BJ (cell line): ENCODE results near the gene POU4F1. TPM values are rescaled to one million over a fixed set of nuclear protein-coding genes. Genes with fewer than 3 reads are reported as not detected.

ENCODE experiments used
- CTCF ChIA-PET: fragments of 350-600 bp; formaldehyde crosslinking; extraction: SDS; loops from one replicate; lab custom pipeline; 2021; ENCODE audit warnings: antibody characterized with exemption, inconsistent platforms; lab: Yijun Ruan, JAX
- POLR2A ChIA-PET: fragments of 300-600 bp; sonication (Branson Sonifier 250); formaldehyde crosslinking; extraction: SDS; loops from one replicate; lab custom pipeline; 2021; ENCODE audit warnings: antibody characterized with exemption; lab: Charles Lee
- DNase-seq: peaks from one replicate; pipeline ENCODE4 v3.0.0-alpha.2; 2011; ENCODE audit warnings: low read depth
- H3K27me3 ChIP-seq: 2 replicates; pipeline ENCODE4 v1.6.0; 2011; ENCODE audit warnings: low read length; ENCODE audit not compliant: control insufficient read depth, insufficient read depth
- H3K36me3 ChIP-seq: 2 replicates; pipeline ENCODE4 v1.5.1; 2011; ENCODE audit warnings: low read length; ENCODE audit not compliant: control insufficient read depth, insufficient read depth
- H3K4me3 ChIP-seq: 2 replicates; pipeline ENCODE4 v1.5.1; 2011; ENCODE audit warnings: low read depth, mild to moderate bottlenecking, control low read depth, low read length
- polyA plus RNA-seq: library from polyadenylated mRNA; depleted of rRNA; stranded (reverse); fragments of >200 nt; gene quantifications from 2 replicates; pipeline ENCODE4 v1.2.3, GENCODE V29; 2011
- TF ChIP-seq, protein P1 (sequence below): IDR thresholded peaks from 2 replicates; pipeline ENCODE4 v1.5.1; 2011; ENCODE audit warnings: low read depth, mild to moderate bottlenecking, control low read depth, inconsistent platforms, low read length, moderate library complexity; ENCODE audit not compliant: insufficient read depth

Gene POU4F1
- polyA plus RNA-seq, 1 experiment: not detected

DNA sequence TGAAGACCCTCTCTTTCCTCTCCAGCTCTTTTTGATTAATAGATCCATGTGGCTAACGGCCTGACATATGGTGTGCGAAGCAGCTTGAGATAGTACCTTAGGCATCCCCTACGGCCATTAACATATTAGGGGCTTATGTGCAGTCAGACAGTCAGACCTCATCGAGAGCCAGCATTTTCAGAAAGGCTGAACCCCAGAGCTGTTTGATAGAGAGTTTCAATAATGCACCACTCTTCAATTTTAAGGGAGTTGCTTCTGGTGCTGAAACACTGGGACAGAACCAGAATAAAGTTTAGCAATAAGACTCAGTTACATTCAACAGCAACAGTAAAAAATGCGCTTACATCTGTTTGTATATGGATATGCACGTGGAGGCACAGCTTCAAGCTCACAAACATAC lies 10.8 kb downstream of the POU4F1 start:
- Histone ChIP-seq H3K27me3 (peaks cover 45% of the 10 kb centered on the region), H3K4me3 (no peak overlapping the region), H3K36me3 (no peaks in the 10 kb centered on the region)
- no peak for DNase-seq
- POLR2A ChIA-PET: no interaction called here
- TF ChIP-seq, protein P1, sequence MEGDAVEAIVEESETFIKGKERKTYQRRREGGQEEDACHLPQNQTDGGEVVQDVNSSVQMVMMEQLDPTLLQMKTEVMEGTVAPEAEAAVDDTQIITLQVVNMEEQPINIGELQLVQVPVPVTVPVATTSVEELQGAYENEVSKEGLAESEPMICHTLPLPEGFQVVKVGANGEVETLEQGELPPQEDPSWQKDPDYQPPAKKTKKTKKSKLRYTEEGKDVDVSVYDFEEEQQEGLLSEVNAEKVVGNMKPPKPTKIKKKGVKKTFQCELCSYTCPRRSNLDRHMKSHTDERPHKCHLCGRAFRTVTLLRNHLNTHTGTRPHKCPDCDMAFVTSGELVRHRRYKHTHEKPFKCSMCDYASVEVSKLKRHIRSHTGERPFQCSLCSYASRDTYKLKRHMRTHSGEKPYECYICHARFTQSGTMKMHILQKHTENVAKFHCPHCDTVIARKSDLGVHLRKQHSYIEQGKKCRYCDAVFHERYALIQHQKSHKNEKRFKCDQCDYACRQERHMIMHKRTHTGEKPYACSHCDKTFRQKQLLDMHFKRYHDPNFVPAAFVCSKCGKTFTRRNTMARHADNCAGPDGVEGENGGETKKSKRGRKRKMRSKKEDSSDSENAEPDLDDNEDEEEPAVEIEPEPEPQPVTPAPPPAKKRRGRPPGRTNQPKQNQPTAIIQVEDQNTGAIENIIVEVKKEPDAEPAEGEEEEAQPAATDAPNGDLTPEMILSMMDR: no peak
- CTCF ChIA-PET: no interaction called here

DNA sequence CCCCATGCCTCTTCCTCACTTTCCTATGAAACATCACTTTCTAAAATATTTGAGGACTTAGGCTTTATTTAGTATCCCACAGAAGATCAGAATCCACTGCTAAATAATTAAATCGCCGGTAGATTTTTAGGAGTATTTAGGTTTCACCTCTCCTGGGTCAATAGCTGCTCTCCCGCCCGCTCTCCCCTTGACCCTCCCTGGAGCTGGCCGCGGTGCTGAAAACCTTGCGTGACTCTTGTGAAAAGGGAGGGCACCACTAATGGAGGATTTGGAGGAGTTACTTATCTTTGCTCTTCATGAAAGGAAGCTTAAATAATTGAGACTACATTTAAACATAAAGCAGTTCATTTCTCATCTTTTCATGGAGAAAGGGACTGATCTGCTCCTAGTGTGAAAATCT lies 14.1 kb downstream of the POU4F1 start:
- ChIA-PET POLR2A (no interaction called here), CTCF (no interaction called here)

DNA sequence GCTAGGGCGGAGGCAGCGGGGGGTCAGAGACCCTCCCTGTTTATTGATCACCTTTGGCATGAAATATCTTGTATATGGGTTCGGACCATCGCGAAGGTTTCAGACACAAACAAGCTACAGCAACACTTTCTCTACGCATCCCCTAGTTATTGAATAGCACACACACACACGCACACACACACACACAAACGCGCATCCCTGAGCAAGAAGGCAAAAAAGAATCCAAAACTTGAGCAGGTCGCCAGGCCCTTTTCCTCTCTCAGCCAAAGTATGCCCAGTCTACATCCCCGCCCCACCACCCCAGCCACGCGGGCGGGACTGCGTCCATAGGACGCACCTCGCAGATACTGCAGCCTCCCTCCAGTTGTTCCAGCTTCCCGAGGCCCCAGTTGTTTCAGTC lies 16.0 kb downstream of the POU4F1 start:
- CTCF ChIA-PET: interaction anchor here (1.0 to 1.3 kb wide), 2 partner anchors 12 to 19 kb away, joined by 3 read pairs; no protein-coding TSS in a partner anchor
- peaks cover 9% of the 10 kb centered on the region for H3K27me3 ChIP-seq

More for the DNA sequence above, 14.1 kb downstream of the POU4F1 start:
- no peaks in the 10 kb centered on the region for H3K36me3 ChIP-seq
- TF ChIP-seq, protein P1: no peak
- DNase-seq: no peak
- H3K27me3 ChIP-seq: peaks cover 24% of the 10 kb centered on the region
- no peak overlapping the region for H3K4me3 ChIP-seq

DNA sequence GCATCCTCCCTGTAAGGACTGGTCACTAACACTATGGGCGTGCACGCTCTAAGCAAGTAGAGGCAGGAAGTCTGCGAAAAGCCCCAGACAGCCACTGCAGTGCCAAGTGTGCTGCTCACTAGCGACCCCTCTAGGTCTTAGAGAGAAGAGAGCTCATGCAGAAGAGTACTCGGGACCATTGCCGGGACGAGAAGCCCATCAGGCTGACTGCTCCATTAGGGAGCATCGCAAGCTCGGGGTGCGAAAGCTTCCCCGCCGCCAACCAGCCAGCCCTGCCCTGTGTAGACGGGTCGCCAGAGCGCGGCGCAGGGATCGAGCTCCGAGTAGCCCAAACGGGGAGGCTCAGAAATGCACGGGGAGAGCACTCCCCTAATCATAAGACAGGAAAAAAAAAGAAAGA lies 16.6 kb downstream of the POU4F1 start:
- ChIA-PET CTCF (interaction anchor here (1.0 to 1.3 kb wide), 2 partner anchors 13 to 19 kb away, joined by 3 read pairs; no protein-coding TSS in a partner anchor), POLR2A (no interaction called here)
- TF ChIP-seq, protein P1: 0 out of 2 replicates have a peak, but pooled peaks have one; percentile 19
- DNase-seq: no peak
- H3K27me3 ChIP-seq: peaks cover 9% of the 10 kb centered on the region
- H3K36me3 ChIP-seq: no peaks in the 10 kb centered on the region
- H3K4me3 ChIP-seq: no peak overlapping the region

More for the DNA sequence above, 16.0 kb downstream of the POU4F1 start:
- Histone ChIP-seq H3K4me3 (no peak overlapping the region), H3K36me3 (no peaks in the 10 kb centered on the region)
- DNase-seq: no peak
- POLR2A ChIA-PET: no interaction called here
- TF ChIP-seq, protein P1: no peak

DNA sequence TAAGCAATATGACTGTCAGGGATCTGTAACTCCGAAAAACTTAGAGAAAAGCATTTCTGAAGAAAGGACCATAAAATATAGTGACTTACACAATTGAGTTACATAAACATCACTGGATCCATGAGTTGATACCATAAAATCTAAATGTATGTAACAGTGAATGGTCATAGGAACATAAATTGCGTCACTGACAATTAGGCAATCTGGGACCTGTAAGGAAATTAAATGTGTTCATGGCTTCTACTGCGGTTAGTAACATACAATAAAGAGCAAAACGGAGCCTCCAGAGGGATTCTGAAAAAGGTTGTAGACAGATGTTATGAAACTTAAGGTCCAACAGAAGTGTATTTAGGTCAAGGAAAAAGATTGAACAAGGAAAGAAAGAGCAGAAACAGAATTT lies 27.1 kb downstream of the POU4F1 start:
- no peak for DNase-seq
- Histone ChIP-seq H3K4me3 (no peak overlapping the region), H3K36me3 (no peaks in the 10 kb centered on the region), H3K27me3 (no peaks in the 10 kb centered on the region)
- ChIA-PET POLR2A (no interaction called here), CTCF (no interaction called here)
- TF ChIP-seq, protein P1: no peak
